ENCODE measurements around the gene TULP4. TPM values are rescaled to one million over a fixed set of nuclear protein-coding genes. Genes with fewer than 3 reads are reported as not detected.

TULP4 gene
- total RNA-seq, 2 donors from 2014 or later = 20.5 to 27.4 TPM

GRCh38 chr6:158500016-158500735 lies 187.9 kb downstream of the TULP4 start:
- H3K27ac Mint-ChIP-seq = peak overlapping the region in 1 of 2 donors; percentile 63
- DNase-seq (ENCODE audit: low spot score in 2 of 2) (no peak), ATAC-seq (no peak)
- no peaks in the 10 kb centered on the region for H3K9me3 Mint-ChIP-seq
- H3K36me3 Mint-ChIP-seq = peaks cover 0 to 5% of the 10 kb centered on the region in 2 donors

- ATAC-seq = no peak
- H3K9me3 Mint-ChIP-seq = no peaks in the 10 kb centered on the region
- H3K27ac Mint-ChIP-seq = no peak overlapping the region
Measured at GRCh38 chr6:158501360-158502262, 189.3 kb downstream of the TULP4 start.

GRCh38 chr6:158502263-158502950 lies 190.1 kb downstream of the TULP4 start:
- peaks cover 0 to 5% of the 10 kb centered on the region in 2 donors for H3K36me3 Mint-ChIP-seq
- DNase-seq (ENCODE audit: low spot score in 2 of 2) = no peak
- ATAC-seq = no peak
- H3K9me3 Mint-ChIP-seq = no peaks in the 10 kb centered on the region
- no peak overlapping the region for H3K27ac Mint-ChIP-seq

More at GRCh38 chr6:158501360-158502262, 189.3 kb downstream of the TULP4 start:
- no peak for DNase-seq (ENCODE audit: low spot score in 2 of 2)
- H3K36me3 Mint-ChIP-seq = peaks cover 0 to 5% of the 10 kb centered on the region in 2 donors

GRCh38 chr6:158503222-158503621 lies 191.0 kb downstream of the TULP4 start:
- Mint-ChIP-seq H3K9me3 (no peaks in the 10 kb centered on the region), H3K27ac (no peak overlapping the region), H3K36me3 (peaks cover 0 to 5% of the 10 kb centered on the region in 2 donors)
- ATAC-seq (no peak), DNase-seq (ENCODE audit: low spot score in 2 of 2) (no peak)

GRCh38 chr6:158503846-158504245 lies 191.6 kb downstream of the TULP4 start:
- DNase-seq (ENCODE audit: low spot score in 2 of 2) = no peak
- Mint-ChIP-seq H3K9me3 (no peaks in the 10 kb centered on the region), H3K27ac (no peak overlapping the region), H3K36me3 (peaks cover 0 to 5% of the 10 kb centered on the region in 2 donors)
- no peak for ATAC-seq

GRCh38 chr6:158505194-158505593 lies 192.9 kb downstream of the TULP4 start:
- Mint-ChIP-seq H3K36me3 (peaks cover 0 to 5% of the 10 kb centered on the region in 2 donors), H3K9me3 (no peaks in the 10 kb centered on the region), H3K27ac (no peak overlapping the region)
- DNase-seq (ENCODE audit: low spot score in 2 of 2) (no peak), ATAC-seq (no peak)

- peaks cover 0 to 5% of the 10 kb centered on the region in 2 donors for H3K36me3 Mint-ChIP-seq
- no peaks in the 10 kb centered on the region for H3K9me3 Mint-ChIP-seq
- ATAC-seq (no peak), DNase-seq (ENCODE audit: low spot score in 2 of 2) (no peak)
- no peak overlapping the region for H3K27ac Mint-ChIP-seq
Measured at GRCh38 chr6:158506601-158507000, 194.3 kb downstream of the TULP4 start.

GRCh38 chr6:158507174-158507573 lies 194.9 kb downstream of the TULP4 start:
- peaks cover 0 to 5% of the 10 kb centered on the region in 2 donors for H3K36me3 Mint-ChIP-seq
- no peaks in the 10 kb centered on the region for H3K9me3 Mint-ChIP-seq
- ATAC-seq (no peak), DNase-seq (ENCODE audit: low spot score in 2 of 2) (no peak)
- H3K27ac Mint-ChIP-seq = no peak overlapping the region

- H3K27ac Mint-ChIP-seq = no peak overlapping the region
- peaks cover 0 to under 1% of the 10 kb centered on the region in 2 donors for H3K36me3 Mint-ChIP-seq
- ATAC-seq (no peak), DNase-seq (ENCODE audit: low spot score in 2 of 2) (no peak)
- no peaks in the 10 kb centered on the region for H3K9me3 Mint-ChIP-seq
Measured at GRCh38 chr6:158508450-158508849, 196.2 kb downstream of the TULP4 start.

- ATAC-seq (no peak), DNase-seq (ENCODE audit: low spot score in 2 of 2) (no peak)
- Mint-ChIP-seq H3K27ac (no peak overlapping the region), H3K36me3 (no peaks in the 10 kb centered on the region), H3K9me3 (no peaks in the 10 kb centered on the region)
Measured at GRCh38 chr6:158509465-158509864, 197.2 kb downstream of the TULP4 start.

GRCh38 chr6:158512809-158513208 lies 200.5 kb downstream of the TULP4 start:
- Mint-ChIP-seq H3K36me3 (no peaks in the 10 kb centered on the region), H3K9me3 (no peaks in the 10 kb centered on the region), H3K27ac (no peak overlapping the region)
- no peak for ATAC-seq
- no peak for DNase-seq (ENCODE audit: low spot score in 2 of 2)

GRCh38 chr6:158514176-158514575 lies 201.9 kb downstream of the TULP4 start:
- DNase-seq (ENCODE audit: low spot score in 2 of 2) (no peak), ATAC-seq (no peak)
- H3K36me3 Mint-ChIP-seq = no peaks in the 10 kb centered on the region
- no peaks in the 10 kb centered on the region for H3K9me3 Mint-ChIP-seq
- no peak overlapping the region for H3K27ac Mint-ChIP-seq

- ATAC-seq (no peak), DNase-seq (ENCODE audit: low spot score in 2 of 2) (no peak)
- Mint-ChIP-seq H3K36me3 (no peaks in the 10 kb centered on the region), H3K9me3 (no peaks in the 10 kb centered on the region), H3K27ac (no peak overlapping the region)
Measured at GRCh38 chr6:158514991-158515390, 202.7 kb downstream of the TULP4 start.

GRCh38 chr6:158516098-158516497 lies 203.8 kb downstream of the TULP4 start:
- ATAC-seq = no peak
- Mint-ChIP-seq H3K9me3 (no peaks in the 10 kb centered on the region), H3K36me3 (no peaks in the 10 kb centered on the region), H3K27ac (no peak overlapping the region)
- no peak for DNase-seq (ENCODE audit: low spot score in 2 of 2)

GRCh38 chr6:158517038-158517437 lies 204.8 kb downstream of the TULP4 start:
- ATAC-seq = no peak
- no peak for DNase-seq (ENCODE audit: low spot score in 2 of 2)
- Mint-ChIP-seq H3K9me3 (no peaks in the 10 kb centered on the region), H3K27ac (no peak overlapping the region), H3K36me3 (no peaks in the 10 kb centered on the region)

- Mint-ChIP-seq H3K36me3 (no peaks in the 10 kb centered on the region), H3K9me3 (no peaks in the 10 kb centered on the region), H3K27ac (no peak overlapping the region)
- ATAC-seq (peak; percentile 30 to 34), DNase-seq (ENCODE audit: low spot score in 2 of 2) (no peak)
Measured at GRCh38 chr6:158517581-158517980, 205.3 kb downstream of the TULP4 start.

Data from activated naive CD4-positive, alpha-beta T cell treated with anti-CD3 and anti-CD28 coated beads, Interleukin-2, amount 50 U/mL, for 72 hours (primary cell).